CD4-positive, CD25-positive, alpha-beta regulatory T cell (primary cell): ENCODE data around the gene IFI27L1. TPM values are rescaled to one million over a fixed set of nuclear protein-coding genes. Genes with fewer than 3 reads are reported as not detected.
A peak's percentile ranks its signal among the peaks of the same experiment; 100 is the strongest.

ENCODE experiments used
- ATAC-seq, 2 donors: fragments of 150-1000 bp; cut with Tn5 transposase; one replicate each; pipeline ENCODE4 v1.10.0; 2021; ENCODE audit warnings: low read depth in 2 of 2, moderate number of reproducible peaks in 2 of 2, moderate library complexity in 1 of 2
- DNase-seq, 3 donors: peaks; one replicate each; pipeline versions ENCODE4 v3.0.0 to v3.0.0-alpha.2; 2012 to 2022; ENCODE audit warnings: mixed read lengths in 1 of 3
- H3K27ac ChIP-seq: one replicate; pipeline ENCODE4 v1.7.0; 2013; ENCODE audit warnings: mild to moderate bottlenecking, low read length; ENCODE audit not compliant: insufficient read depth, poor library complexity, severe bottlenecking
- H3K27me3 ChIP-seq: one replicate; pipeline ENCODE4 v1.7.0; 2013; ENCODE audit warnings: low read length; ENCODE audit not compliant: control insufficient read depth, insufficient read depth
- H3K36me3 ChIP-seq: one replicate; pipeline ENCODE4 v1.7.0; 2013; ENCODE audit warnings: mild to moderate bottlenecking, low read length, moderate library complexity; ENCODE audit not compliant: control insufficient read depth, insufficient read depth
- H3K4me1 ChIP-seq: 2 replicates; pipeline ENCODE4 v1.7.0; 2013; ENCODE audit warnings: mild to moderate bottlenecking, low read length; ENCODE audit not compliant: insufficient read depth, control insufficient read depth, poor library complexity, severe bottlenecking
- H3K4me3 ChIP-seq: one replicate; pipeline ENCODE4 v1.7.0; 2013; ENCODE audit warnings: low read depth, mild to moderate bottlenecking, low read length, moderate library complexity
- H3K9me3 ChIP-seq, 2 experiments: 1 replicate in 1 of 2; 2 replicates in 1 of 2; pipeline ENCODE4 v1.7.0; 2013; ENCODE audit warnings: low read length in 2 of 2, mild to moderate bottlenecking in 1 of 2, moderate library complexity in 1 of 2; ENCODE audit not compliant: control insufficient read depth in 2 of 2
- H3K27ac Mint-ChIP-seq, 3 donors: one replicate each; pipeline ENCODE4 v1.8.0; 2020 to 2022; ENCODE audit warnings: mild to moderate bottlenecking in 3 of 3, mixed read lengths in 3 of 3, moderate library complexity in 2 of 3
- H3K27me3 Mint-ChIP-seq: one replicate; pipeline ENCODE4 v1.8.0; 2022; ENCODE audit warnings: mild to moderate bottlenecking, mixed read lengths
- H3K36me3 Mint-ChIP-seq: one replicate; pipeline ENCODE4 v1.8.0; 2020; ENCODE audit warnings: mixed read lengths
- H3K4me1 Mint-ChIP-seq, 4 donors: one replicate each; pipeline ENCODE4 v1.8.0; 2020 to 2022; ENCODE audit warnings: mixed read lengths in 4 of 4, mild to moderate bottlenecking in 1 of 4
- H3K4me3 Mint-ChIP-seq, 4 donors: one replicate each; pipeline ENCODE4 v1.8.0; 2020 to 2022; ENCODE audit warnings: mild to moderate bottlenecking in 4 of 4, mixed read lengths in 4 of 4, moderate library complexity in 3 of 4
- H3K9me3 Mint-ChIP-seq, 7 donors: one replicate each; pipeline ENCODE4 v1.8.0; 2020 to 2022; ENCODE audit warnings: mixed read lengths in 7 of 7, mild to moderate bottlenecking in 3 of 7, moderate library complexity in 2 of 7
- polyA plus RNA-seq, 4 donors: library from polyadenylated mRNA; unstranded; fragments of 300-500 nt; fragmentation: Illumina TruSeq; gene quantifications; one replicate each; pipeline ENCODE4 v1.2.3, GENCODE V29; 2021
- total RNA-seq: library from RNA; stranded (reverse); gene quantifications from one replicate; pipeline ENCODE4 v1.2.3, GENCODE V29; 2022

Gene IFI27L1
- total and polyA plus RNA-seq, 5 donors from 2014 or later: 5.8 to 12.0 (median 10.8) TPM

GRCh38 chr14:94089479-94089878 is 8.4 kb downstream of the IFI27L1 start:
- H3K4me3 ChIP-seq: no peak overlapping the region
- no peaks in the 10 kb centered on the region for H3K36me3 Mint-ChIP-seq
- H3K27me3 Mint-ChIP-seq: no peaks in the 10 kb centered on the region
- no peak overlapping the region for H3K27ac ChIP-seq
- H3K4me3 Mint-ChIP-seq: no peak overlapping the region
- no peaks in the 10 kb centered on the region for H3K9me3 ChIP-seq
- DNase-seq (no peak), ATAC-seq (no peak)
- no peaks in the 10 kb centered on the region for H3K4me1 ChIP-seq
- H3K36me3 ChIP-seq: no peaks in the 10 kb centered on the region
- H3K4me1 Mint-ChIP-seq: no peaks in the 10 kb centered on the region
- H3K27ac Mint-ChIP-seq: no peak overlapping the region
- no peaks in the 10 kb centered on the region for H3K27me3 ChIP-seq
- no peaks in the 10 kb centered on the region for H3K9me3 Mint-ChIP-seq

GRCh38 chr14:94093418-94093817 is 12.3 kb downstream of the IFI27L1 start:
- Mint-ChIP-seq H3K27ac (no peak overlapping the region), H3K4me1 (no peaks in the 10 kb centered on the region), H3K4me3 (peak overlapping the region in 1 of 4 donors; percentile 13), H3K9me3 (no peaks in the 10 kb centered on the region), H3K36me3 (no peaks in the 10 kb centered on the region), H3K27me3 (no peaks in the 10 kb centered on the region)
- no peak overlapping the region for H3K27ac ChIP-seq
- H3K4me1 ChIP-seq: no peaks in the 10 kb centered on the region
- H3K4me3 ChIP-seq: no peak overlapping the region
- no peaks in the 10 kb centered on the region for H3K27me3 ChIP-seq
- DNase-seq (no peak), ATAC-seq (no peak)
- no peaks in the 10 kb centered on the region for H3K36me3 ChIP-seq
- H3K9me3 ChIP-seq: no peaks in the 10 kb centered on the region

GRCh38 chr14:94097091-94097490 is 16.0 kb downstream of the IFI27L1 start:
- ATAC-seq: no peak
- Mint-ChIP-seq H3K27me3 (no peaks in the 10 kb centered on the region), H3K4me1 (peaks cover 0 to 2% (median 0%) of the 10 kb centered on the region in 4 donors), H3K27ac (no peak overlapping the region), H3K36me3 (peaks cover 4% of the 10 kb centered on the region), H3K9me3 (no peaks in the 10 kb centered on the region), H3K4me3 (no peak overlapping the region)
- Histone ChIP-seq H3K9me3 (no peaks in the 10 kb centered on the region), H3K27me3 (no peaks in the 10 kb centered on the region), H3K4me3 (no peak overlapping the region), H3K4me1 (no peaks in the 10 kb centered on the region), H3K36me3 (no peaks in the 10 kb centered on the region), H3K27ac (no peak overlapping the region)
- DNase-seq: no peak

DNA sequence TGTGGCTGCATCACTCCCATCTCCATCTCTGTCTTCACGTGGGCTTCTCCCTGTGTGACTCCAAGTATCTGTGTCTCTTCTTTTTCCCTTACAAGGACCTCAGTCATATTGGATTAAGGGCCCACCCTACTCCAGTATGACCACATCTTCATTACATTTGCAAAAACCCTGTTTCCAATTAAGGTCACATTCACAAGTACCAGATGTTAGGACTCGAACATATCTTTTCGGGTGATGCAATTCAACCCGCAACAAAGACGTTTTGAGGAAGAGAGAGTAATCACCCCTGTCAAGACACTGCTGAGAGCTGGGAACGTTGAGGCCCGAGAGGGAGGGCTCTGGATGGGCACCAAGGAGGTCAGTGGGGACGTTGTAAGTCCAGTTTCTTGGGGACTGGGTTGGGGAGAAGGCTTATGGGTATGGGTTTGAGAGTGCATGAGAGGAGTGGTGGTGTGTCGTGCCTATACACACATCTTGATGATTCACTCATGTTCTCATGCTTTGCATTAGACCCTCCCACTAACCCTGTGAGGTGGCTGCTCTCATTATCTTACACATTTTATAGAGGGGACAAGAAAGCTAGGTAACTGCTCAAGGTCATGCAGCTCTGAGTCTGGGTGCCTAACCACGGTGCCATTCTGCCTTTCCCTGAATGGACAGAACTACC is 17.3 kb downstream of the IFI27L1 start:
- H3K4me1 Mint-ChIP-seq: peaks cover 0 to 2% (median 0%) of the 10 kb centered on the region in 4 donors
- Histone ChIP-seq H3K4me1 (no peaks in the 10 kb centered on the region), H3K4me3 (no peak overlapping the region), H3K9me3 (no peaks in the 10 kb centered on the region), H3K27me3 (no peaks in the 10 kb centered on the region), H3K27ac (no peak overlapping the region), H3K36me3 (no peaks in the 10 kb centered on the region)
- no peaks in the 10 kb centered on the region for H3K27me3 Mint-ChIP-seq
- H3K4me3 Mint-ChIP-seq: no peak overlapping the region
- H3K36me3 Mint-ChIP-seq: peaks cover 4% of the 10 kb centered on the region
- ATAC-seq (no peak), DNase-seq (no peak)
- H3K9me3 Mint-ChIP-seq: no peaks in the 10 kb centered on the region
- no peak overlapping the region for H3K27ac Mint-ChIP-seq

DNA sequence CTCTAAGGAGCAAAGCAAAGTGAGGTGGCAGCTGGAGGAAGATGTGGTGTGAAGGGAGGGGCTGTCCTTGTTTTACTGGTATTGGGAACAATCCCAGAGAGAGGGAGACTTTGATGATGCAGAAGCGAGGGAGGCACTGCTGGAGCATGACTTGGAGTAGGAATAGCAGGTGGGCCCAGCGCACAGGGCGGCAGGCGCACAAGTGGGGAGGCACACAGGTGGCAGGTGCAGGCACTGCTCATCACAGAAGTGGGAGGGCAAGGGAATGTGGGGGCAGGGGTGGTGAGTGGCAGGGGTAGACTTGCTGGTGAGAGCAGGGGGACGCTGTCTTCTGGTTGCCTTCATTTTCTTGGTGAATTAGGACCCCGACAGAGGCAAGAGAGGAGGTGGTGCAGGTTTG is 17.9 kb downstream of the IFI27L1 start:
- no peak for DNase-seq

DNA sequence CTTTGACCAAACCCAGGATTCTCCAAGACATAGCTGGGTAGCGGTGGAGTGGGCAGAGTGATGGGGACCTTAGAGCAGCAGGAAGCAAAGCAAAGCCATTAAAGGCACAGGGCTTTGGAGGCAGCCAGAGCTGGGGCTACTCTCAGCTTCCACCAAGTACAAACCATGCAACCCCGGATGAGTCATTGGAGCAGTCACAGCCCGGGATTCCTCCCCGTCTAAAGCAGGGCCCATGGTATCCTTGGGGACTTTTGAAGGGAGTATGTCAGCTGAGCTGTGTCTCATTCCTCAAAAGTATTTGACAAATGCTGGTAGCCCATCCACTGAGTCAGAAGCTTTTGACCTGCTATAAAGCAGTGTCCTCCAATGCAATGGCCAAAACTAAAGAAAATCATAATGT is 19.7 kb downstream of the IFI27L1 start:
- DNase-seq (no peak), ATAC-seq (no peak)
- no peaks in the 10 kb centered on the region for H3K9me3 Mint-ChIP-seq
- H3K27me3 ChIP-seq: no peaks in the 10 kb centered on the region
- H3K9me3 ChIP-seq: no peaks in the 10 kb centered on the region
- no peak overlapping the region for H3K4me3 Mint-ChIP-seq
- H3K4me3 ChIP-seq: no peak overlapping the region
- peaks cover 4% of the 10 kb centered on the region for H3K36me3 Mint-ChIP-seq
- H3K27me3 Mint-ChIP-seq: no peaks in the 10 kb centered on the region
- no peaks in the 10 kb centered on the region for H3K4me1 ChIP-seq
- no peak overlapping the region for H3K27ac Mint-ChIP-seq
- peaks cover 0 to 2% (median 0%) of the 10 kb centered on the region in 4 donors for H3K4me1 Mint-ChIP-seq
- H3K36me3 ChIP-seq: no peaks in the 10 kb centered on the region
- H3K27ac ChIP-seq: no peak overlapping the region

More for the DNA sequence above, 17.9 kb downstream of the IFI27L1 start:
- Mint-ChIP-seq H3K4me3 (no peak overlapping the region), H3K4me1 (peaks cover 0 to 2% (median 0%) of the 10 kb centered on the region in 4 donors), H3K36me3 (peaks cover 4% of the 10 kb centered on the region), H3K27ac (no peak overlapping the region), H3K27me3 (no peaks in the 10 kb centered on the region), H3K9me3 (no peaks in the 10 kb centered on the region)
- no peak overlapping the region for H3K27ac ChIP-seq
- H3K4me3 ChIP-seq: no peak overlapping the region
- no peaks in the 10 kb centered on the region for H3K9me3 ChIP-seq
- no peaks in the 10 kb centered on the region for H3K4me1 ChIP-seq
- H3K36me3 ChIP-seq: no peaks in the 10 kb centered on the region
- H3K27me3 ChIP-seq: no peaks in the 10 kb centered on the region
- no peak for ATAC-seq

GRCh38 chr14:94101748-94102147 is 20.6 kb downstream of the IFI27L1 start:
- Histone ChIP-seq H3K27ac (no peak overlapping the region), H3K4me1 (no peaks in the 10 kb centered on the region), H3K27me3 (no peaks in the 10 kb centered on the region), H3K36me3 (no peaks in the 10 kb centered on the region), H3K4me3 (no peak overlapping the region), H3K9me3 (no peaks in the 10 kb centered on the region)
- Mint-ChIP-seq H3K36me3 (peaks cover 4% of the 10 kb centered on the region), H3K9me3 (no peaks in the 10 kb centered on the region), H3K4me3 (no peak overlapping the region), H3K27me3 (no peaks in the 10 kb centered on the region), H3K27ac (peak overlapping the region in 1 of 3 donors; percentile 35), H3K4me1 (peaks cover 0 to 2% (median 0%) of the 10 kb centered on the region in 4 donors)
- DNase-seq (no peak), ATAC-seq (no peak)

- Mint-ChIP-seq H3K27ac (peak overlapping the region in 1 of 3 donors; percentile 73), H3K4me3 (no peak overlapping the region), H3K9me3 (no peaks in the 10 kb centered on the region), H3K36me3 (peaks cover 4% of the 10 kb centered on the region), H3K27me3 (no peaks in the 10 kb centered on the region), H3K4me1 (peaks cover 0 to 2% (median 0%) of the 10 kb centered on the region in 4 donors)
- no peaks in the 10 kb centered on the region for H3K9me3 ChIP-seq
- no peak overlapping the region for H3K27ac ChIP-seq
- H3K36me3 ChIP-seq: no peaks in the 10 kb centered on the region
- H3K4me3 ChIP-seq: no peak overlapping the region
- no peaks in the 10 kb centered on the region for H3K4me1 ChIP-seq
- no peaks in the 10 kb centered on the region for H3K27me3 ChIP-seq
- no peak for DNase-seq
- no peak for ATAC-seq
These were observed 21.8 kb downstream of the IFI27L1 start for GRCh38 chr14:94102768-94103482.
